Osteoblast (primary cell): ENCODE results near the gene ZNF211. TPM values are rescaled to one million over a fixed set of nuclear protein-coding genes. Genes with fewer than 3 reads are reported as not detected.

ENCODE experiments used
- DNase-seq: peaks from one replicate; pipeline ENCODE4 v3.0.0; 2011; ENCODE audit warnings: low spot score, mixed read lengths; ENCODE audit not compliant: insufficient read length; ENCODE audit errors: missing footprints
- H2AFZ ChIP-seq: 2 replicates; pipeline ENCODE4 v1.6.0; 2011; ENCODE audit warnings: mild to moderate bottlenecking, low read length
- H3K27ac ChIP-seq: 2 replicates; pipeline ENCODE4 v1.5.1; 2011; ENCODE audit warnings: mild to moderate bottlenecking, low read depth, low read length, moderate library complexity
- H3K27me3 ChIP-seq: 2 replicates; pipeline ENCODE4 v1.6.0; 2012; ENCODE audit warnings: mild to moderate bottlenecking, control low read depth, inconsistent platforms, low read length, moderate library complexity; ENCODE audit not compliant: insufficient read depth
- H3K36me3 ChIP-seq: 2 replicates; pipeline ENCODE4 v1.5.1; 2011; ENCODE audit warnings: mild to moderate bottlenecking, low read length, control low read depth, moderate library complexity; ENCODE audit not compliant: insufficient read depth
- H3K4me1 ChIP-seq: 2 replicates; pipeline ENCODE4 v1.5.1; 2011; ENCODE audit warnings: mild to moderate bottlenecking, low read length, control low read depth, moderate library complexity; ENCODE audit not compliant: insufficient read depth
- H3K4me2 ChIP-seq: 2 replicates; pipeline ENCODE4 v1.6.0; 2011; ENCODE audit warnings: mild to moderate bottlenecking, low read length; ENCODE audit not compliant: insufficient read depth
- H3K4me3 ChIP-seq: fragments of 200-600 bp; sonication (generic); 3 replicates; pipeline ENCODE4 v1.5.1; 2012; ENCODE audit warnings: mild to moderate bottlenecking, low read length, inconsistent platforms; ENCODE audit not compliant: insufficient read depth
- H3K79me2 ChIP-seq: 2 replicates; pipeline ENCODE4 v1.6.0; 2012; ENCODE audit warnings: mild to moderate bottlenecking, low read length, control low read depth, inconsistent platforms; ENCODE audit not compliant: insufficient read depth
- H3K9me3 ChIP-seq: 2 replicates; pipeline ENCODE4 v1.5.1; 2011; ENCODE audit warnings: low read depth, low read length, control low read depth
- H4K20me1 ChIP-seq: 2 replicates; pipeline ENCODE4 v1.6.0; 2012; ENCODE audit warnings: mild to moderate bottlenecking, low read length, control low read depth; ENCODE audit not compliant: insufficient read depth
- total RNA-seq: library from RNA; depleted of rRNA; stranded (reverse); fragments of >200 nt; gene quantifications from 2 replicates; pipeline ENCODE4 v1.2.3, GENCODE V29; 2012
- TF ChIP-seq, protein P1 (sequence below): IDR thresholded peaks from 2 replicates; pipeline ENCODE4 v1.5.1; 2011; ENCODE audit warnings: mild to moderate bottlenecking, low read depth, low read length, moderate library complexity; ENCODE audit errors: extremely low read depth

The ZNF211 gene
- total RNA-seq, 1 donor: 10.9 TPM

DNA sequence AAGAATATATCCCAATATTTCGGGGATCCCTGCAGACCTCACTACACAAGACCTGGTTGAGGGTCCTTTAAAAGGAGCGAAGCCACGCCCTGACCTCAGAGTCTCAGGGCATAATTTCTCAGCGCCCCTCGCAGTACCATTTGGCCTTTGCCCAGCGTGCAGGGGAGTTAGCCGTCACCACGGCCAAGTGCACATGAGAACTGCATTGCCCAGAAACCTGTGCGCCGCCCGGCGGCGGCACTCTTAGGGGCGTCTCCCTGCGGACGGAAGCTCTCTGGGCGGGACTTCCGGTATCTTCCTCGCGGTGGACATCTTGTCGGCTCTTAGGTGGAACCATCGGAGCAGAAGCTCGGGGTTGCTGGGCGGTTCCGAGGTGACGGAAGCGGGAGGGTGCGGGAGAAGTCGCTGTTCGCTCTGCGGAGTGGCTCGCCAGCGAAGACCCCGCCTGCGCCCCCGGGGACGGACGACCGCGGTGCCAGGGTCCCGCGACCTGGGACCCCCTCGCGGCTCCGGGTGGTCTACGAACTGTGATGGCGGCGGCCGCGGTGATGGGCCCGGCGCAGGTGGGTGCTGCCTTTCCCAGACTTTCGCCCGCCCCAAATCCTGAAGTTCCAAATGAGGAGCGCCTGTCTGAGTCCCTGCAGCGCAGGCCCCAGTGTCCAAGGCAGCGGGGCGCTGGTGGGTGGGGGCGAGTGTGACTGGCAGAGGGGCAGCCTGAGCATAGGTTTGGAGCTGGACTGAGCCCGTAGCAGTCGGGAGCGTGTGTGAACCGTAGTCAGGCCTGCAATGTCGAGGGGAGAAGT, 18.8 kb upstream of the ZNF211 start, which contains the start of gene ZNF134:
TSS of gene ZNF134 (plus strand) at position 302 of the 803 bp plus-strand sequence. CDS start 5,227 bp downstream, outside the sequence.
- TF ChIP-seq, protein P1, sequence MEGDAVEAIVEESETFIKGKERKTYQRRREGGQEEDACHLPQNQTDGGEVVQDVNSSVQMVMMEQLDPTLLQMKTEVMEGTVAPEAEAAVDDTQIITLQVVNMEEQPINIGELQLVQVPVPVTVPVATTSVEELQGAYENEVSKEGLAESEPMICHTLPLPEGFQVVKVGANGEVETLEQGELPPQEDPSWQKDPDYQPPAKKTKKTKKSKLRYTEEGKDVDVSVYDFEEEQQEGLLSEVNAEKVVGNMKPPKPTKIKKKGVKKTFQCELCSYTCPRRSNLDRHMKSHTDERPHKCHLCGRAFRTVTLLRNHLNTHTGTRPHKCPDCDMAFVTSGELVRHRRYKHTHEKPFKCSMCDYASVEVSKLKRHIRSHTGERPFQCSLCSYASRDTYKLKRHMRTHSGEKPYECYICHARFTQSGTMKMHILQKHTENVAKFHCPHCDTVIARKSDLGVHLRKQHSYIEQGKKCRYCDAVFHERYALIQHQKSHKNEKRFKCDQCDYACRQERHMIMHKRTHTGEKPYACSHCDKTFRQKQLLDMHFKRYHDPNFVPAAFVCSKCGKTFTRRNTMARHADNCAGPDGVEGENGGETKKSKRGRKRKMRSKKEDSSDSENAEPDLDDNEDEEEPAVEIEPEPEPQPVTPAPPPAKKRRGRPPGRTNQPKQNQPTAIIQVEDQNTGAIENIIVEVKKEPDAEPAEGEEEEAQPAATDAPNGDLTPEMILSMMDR: no peak
- Histone ChIP-seq H4K20me1 (peaks cover 3% of the 10 kb centered on the region), H3K4me2 (peak within 1 kb of the TSS; percentile 74), H3K4me3 (peak within 1 kb of the TSS; percentile 87), H3K27ac (peak within 1 kb of the TSS; percentile 53), H3K79me2 (peaks cover 54% of the 10 kb centered on the region), H3K27me3 (no peaks in the 10 kb centered on the region), H2AFZ (peak within 1 kb of the TSS; percentile 99), H3K4me1 (peaks cover 10% of the 10 kb centered on the region), H3K36me3 (peaks cover 39% of the 10 kb centered on the region), H3K9me3 (peaks cover 35% of the 10 kb centered on the region)
- peak; percentile 98 for DNase-seq

DNA sequence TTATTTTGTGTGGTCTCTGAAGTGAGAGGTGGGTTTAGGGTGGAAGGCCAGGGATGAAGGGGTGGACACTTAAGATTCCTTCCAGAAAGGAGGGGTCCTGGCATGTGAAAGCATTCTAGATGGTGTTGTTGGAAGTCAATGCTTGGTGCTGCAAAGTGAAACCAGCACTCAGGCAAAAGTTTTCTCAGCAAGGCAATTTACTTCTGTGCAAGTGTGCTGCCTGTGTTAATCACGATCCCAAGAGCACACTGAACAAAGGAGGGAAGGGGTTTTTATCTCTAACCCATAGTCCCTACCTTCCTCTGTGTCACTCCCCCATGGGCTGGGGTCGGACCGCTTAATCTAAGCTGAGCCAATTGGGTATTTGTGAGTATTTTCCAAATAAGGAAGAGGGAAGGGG, 17.6 kb upstream of the ZNF211 start:
- Histone ChIP-seq H3K4me1 (peaks cover 10% of the 10 kb centered on the region), H3K27me3 (no peaks in the 10 kb centered on the region), H3K79me2 (peaks cover 66% of the 10 kb centered on the region), H3K36me3 (peaks cover 51% of the 10 kb centered on the region), H4K20me1 (peaks cover 3% of the 10 kb centered on the region), H3K9me3 (peaks cover 46% of the 10 kb centered on the region), H3K27ac (no peak overlapping the region), H3K4me2 (peak overlapping the region; percentile 74), H3K4me3 (peak overlapping the region; percentile 87), H2AFZ (no peak overlapping the region)
- no peak for DNase-seq
- TF ChIP-seq, protein P1: no peak

DNA sequence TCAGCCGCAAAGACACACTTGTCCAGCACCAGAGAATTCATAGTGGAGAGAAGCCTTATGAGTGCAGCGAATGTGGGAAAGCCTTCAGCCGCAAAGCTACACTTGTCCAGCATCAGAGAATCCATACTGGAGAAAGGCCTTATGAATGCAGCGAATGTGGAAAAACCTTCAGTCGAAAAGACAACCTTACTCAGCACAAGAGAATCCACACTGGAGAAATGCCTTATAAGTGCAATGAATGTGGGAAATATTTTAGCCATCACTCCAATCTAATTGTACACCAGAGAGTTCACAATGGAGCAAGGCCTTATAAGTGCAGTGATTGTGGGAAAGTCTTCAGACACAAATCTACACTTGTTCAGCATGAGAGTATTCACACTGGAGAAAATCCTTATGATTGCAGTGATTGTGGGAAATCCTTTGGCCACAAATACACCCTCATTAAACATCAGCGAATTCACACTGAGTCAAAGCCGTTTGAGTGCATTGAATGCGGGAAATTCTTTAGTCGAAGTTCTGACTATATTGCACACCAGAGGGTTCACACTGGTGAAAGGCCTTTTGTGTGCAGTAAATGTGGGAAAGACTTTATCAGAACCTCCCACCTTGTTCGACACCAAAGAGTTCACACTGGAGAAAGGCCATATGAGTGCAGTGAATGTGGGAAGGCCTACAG, 12.2 kb upstream of the ZNF211 start:
- Histone ChIP-seq H3K36me3 (peaks cover 75% of the 10 kb centered on the region), H3K27me3 (no peaks in the 10 kb centered on the region), H4K20me1 (peaks cover 2% of the 10 kb centered on the region), H2AFZ (no peak overlapping the region), H3K4me2 (no peak overlapping the region), H3K4me3 (no peak overlapping the region), H3K79me2 (peaks cover 79% of the 10 kb centered on the region), H3K27ac (no peak overlapping the region), H3K9me3 (peaks cover 80% of the 10 kb centered on the region), H3K4me1 (no peaks in the 10 kb centered on the region)
- TF ChIP-seq, protein P1: no peak
- no peak for DNase-seq

DNA sequence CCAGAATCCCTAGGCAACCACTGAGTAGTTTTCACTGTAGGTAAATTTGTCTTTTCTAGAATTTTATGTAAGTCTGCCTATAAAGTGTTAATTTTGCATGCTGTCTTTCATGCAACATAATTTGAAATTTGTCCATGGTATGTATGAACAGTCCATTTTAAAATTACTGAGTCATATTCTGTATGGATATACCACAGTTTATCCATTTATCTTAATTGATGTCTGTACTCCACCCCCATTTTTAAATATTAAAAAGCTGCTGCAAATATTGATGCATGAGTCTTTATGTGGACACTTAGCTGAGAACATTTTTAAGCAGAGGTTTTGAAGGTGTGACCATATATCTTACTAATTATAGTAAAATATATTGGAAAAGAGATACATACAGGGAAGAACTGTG, 9.9 kb upstream of the ZNF211 start:
- Histone ChIP-seq H3K4me1 (no peaks in the 10 kb centered on the region), H3K36me3 (peaks cover 53% of the 10 kb centered on the region), H3K27me3 (no peaks in the 10 kb centered on the region), H3K9me3 (peaks cover 62% of the 10 kb centered on the region), H3K79me2 (peaks cover 56% of the 10 kb centered on the region), H3K4me2 (no peak overlapping the region), H2AFZ (no peak overlapping the region), H3K27ac (no peak overlapping the region), H4K20me1 (no peaks in the 10 kb centered on the region), H3K4me3 (no peak overlapping the region)
- TF ChIP-seq, protein P1: no peak
- DNase-seq: no peak
